ENCODE data around the gene NCKAP5. TPM values are rescaled to one million over a fixed set of nuclear protein-coding genes. Genes with fewer than 3 reads are reported as not detected.

NCKAP5 gene
- total and polyA plus RNA-seq, 2 of the 8 experiments (the other 6 are each of a cell fraction or from before 2014, with no cell fraction given): 0.27 to 0.86 TPM

- Histone ChIP-seq H3K27ac (ENCODE audit: low read depth, low read length) (no peak overlapping the region), H2BK15ac (ENCODE audit: low read length) (no peak overlapping the region), H3K23ac (ENCODE audit: insufficient read length) (no peak overlapping the region), H3K36me3 (ENCODE audit: control insufficient read depth in 2 of 4, insufficient read depth in 4 of 4, low read length in 3 of 4) (no peaks in the 10 kb centered on the region), H3K23me2 (ENCODE audit: low read depth, low read length) (peaks cover 1% of the 10 kb centered on the region; the same call in 1 of the 2 replicates), H2BK12ac (ENCODE audit: low read depth, low read length) (no peak overlapping the region), H3K79me1 (ENCODE audit: low read depth, low read length) (no peaks in the 10 kb centered on the region), H4K20me1 (replicated peaks in 1 of 2; ENCODE audit: control insufficient read depth in 1 of 2, insufficient read depth in 2 of 2, low read length in 2 of 2) (no peaks in the 10 kb centered on the region), H4K5ac (ENCODE audit: insufficient read length, low read depth, low read length) (no peak overlapping the region), H2AK5ac (ENCODE audit: low read depth, low read length) (no peak overlapping the region), H2AFZ (ENCODE audit: low read length) (no peak overlapping the region), H4K91ac (replicated peaks; ENCODE audit: insufficient read length, low read length) (no peak overlapping the region), H2BK20ac (ENCODE audit: low read length) (no peak overlapping the region), H3K18ac (ENCODE audit: extremely low read depth, low read length) (no peak overlapping the region), H3K4me3 (ENCODE audit: extremely low read depth in 1 of 4, insufficient read depth in 2 of 4, low read depth in 3 of 4, low read length in 4 of 4) (no peak overlapping the region), H3K9me3 (ENCODE audit: insufficient read depth in 2 of 2, low read depth in 1 of 2, low read length in 1 of 2) (no peaks in the 10 kb centered on the region), H3K56ac (replicated peaks; ENCODE audit: insufficient read length, low read depth, low read length) (no peak overlapping the region), H2BK5ac (ENCODE audit: low read depth, low read length) (no peak overlapping the region), H3K4me2 (ENCODE audit: insufficient read depth in 1 of 2, low read depth in 2 of 2, low read length in 2 of 2) (no peak overlapping the region), H3K4ac (replicated peaks; ENCODE audit: insufficient read length, low read depth, low read length) (no peak overlapping the region), H3K4me1 (replicated peaks in 1 of 4; ENCODE audit: control insufficient read depth in 3 of 4, insufficient read depth in 4 of 4, low read length in 3 of 4) (no peaks in the 10 kb centered on the region), H2BK120ac (replicated peaks; ENCODE audit: low read depth, low read length) (no peak overlapping the region), H4K8ac (ENCODE audit: extremely low read depth, insufficient read depth, low read length) (no peak overlapping the region), H3K14ac (ENCODE audit: insufficient read length) (no peak overlapping the region), H3K27me3 (replicated peaks in 1 of 4; ENCODE audit: control insufficient read depth in 3 of 4, extremely low read depth in 1 of 4, insufficient read depth in 3 of 4, low read length in 3 of 4) (no peaks in the 10 kb centered on the region), H3K9ac (replicated peaks in 1 of 4; ENCODE audit: extremely low read depth in 1 of 4, low read depth in 3 of 4, low read length in 3 of 4) (no peak overlapping the region), H3K79me2 (ENCODE audit: control insufficient read depth in 1 of 2, insufficient read depth in 2 of 2, low read length in 2 of 2) (no peaks in the 10 kb centered on the region)
- DNase-seq (ENCODE audit: low read depth in 1 of 2, low spot score in 2 of 2) (no peak), FAIRE-seq (no peak)
- POLR2A ChIA-PET (ENCODE audit: partially characterized antibody): no interaction called here
- CTCF ChIA-PET (ENCODE audit: partially characterized antibody): interaction anchor here (0.9 to 1.6 kb wide), 2 partner anchors 22 to 586 kb away, joined by 4 to 6 read pairs; no protein-coding TSS in a partner anchor
- WGBS, 2 experiments (ENCODE audit: extremely low coverage in 1 of 2, insufficient coverage in 1 of 2, insufficient read length in 1 of 2, insufficient replicate concordance in 2 of 2, low coverage in 1 of 2, low lambda C conversion rate in 2 of 2, missing lambda C conversion rate in 1 of 2): 93% methylated on average over 4 of the region's 4 CpGs; no CpG with 5 or more reads in 1 of the 2 experiments
- TF ChIP-seq TCF12 (IDR thresholded peaks at IDR 0.05; ENCODE audit: low read depth, low read length): no peak
- no peak for TF ChIP-seq BACH1 (IDR thresholded peaks at IDR 0.05; ENCODE audit: low read length)
These were observed 374.0 kb downstream of the NCKAP5 start for GRCh38 chr2:133194362-133194655.
